ENCODE data around the gene UGT3A1. TPM values are rescaled to one million over a fixed set of nuclear protein-coding genes. Genes with fewer than 3 reads are reported as not detected.

The UGT3A1 gene
- total RNA-seq, 1 experiment from 2014 or later = not detected

DNA sequence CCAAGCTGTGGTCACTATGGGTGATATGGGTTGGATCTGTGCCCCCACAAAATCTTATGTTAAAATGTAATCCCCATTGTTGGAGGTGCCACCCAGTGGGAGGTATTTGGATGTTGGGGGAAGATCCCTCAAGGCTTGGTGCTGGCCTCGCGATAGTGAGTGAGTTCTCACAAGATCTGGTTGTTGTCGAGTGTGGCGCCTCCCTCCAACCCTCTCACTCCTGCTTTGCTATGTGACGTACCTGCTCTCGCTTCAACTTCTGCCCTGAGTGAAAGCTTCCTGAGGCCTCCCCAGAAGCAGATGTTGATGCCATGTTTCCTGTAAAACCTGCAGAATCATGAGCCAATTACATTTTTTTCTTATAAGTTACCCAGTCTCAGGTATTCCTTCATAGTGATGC lies 40.0 kb upstream of the UGT3A1 start:
- H3K4me3 Mint-ChIP-seq (ENCODE audit: low read depth, unreplicated experiment) = no peak overlapping the region
- no peaks in the 10 kb centered on the region for H3K27me3 Mint-ChIP-seq (ENCODE audit: unreplicated experiment)
- no peak overlapping the region for H3K27ac Mint-ChIP-seq (ENCODE audit: unreplicated experiment)

DNA sequence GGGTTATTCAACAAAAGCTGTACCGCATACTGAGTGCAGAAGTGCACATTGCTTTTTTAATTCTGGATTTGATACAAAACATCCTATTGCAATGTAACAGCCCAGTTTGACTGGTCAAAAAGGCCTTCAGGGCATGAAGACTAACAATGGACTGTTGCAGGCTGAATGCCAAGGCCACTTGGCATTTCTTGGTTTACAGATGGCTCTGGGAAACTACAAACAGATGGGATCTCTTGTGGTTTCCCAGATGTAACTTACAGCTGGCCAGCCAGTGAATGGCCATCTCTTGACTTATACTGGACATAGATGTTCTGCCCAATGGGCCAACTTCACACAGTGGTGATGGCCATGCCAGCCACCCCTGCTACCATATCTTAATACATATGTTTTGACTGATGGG lies 38.7 kb upstream of the UGT3A1 start:
- Mint-ChIP-seq H3K27ac (ENCODE audit: unreplicated experiment) (no peak overlapping the region), H3K36me3 (ENCODE audit: insufficient read depth, unreplicated experiment) (no peaks in the 10 kb centered on the region), H3K4me1 (ENCODE audit: low read depth, unreplicated experiment) (no peaks in the 10 kb centered on the region), H3K9me3 (ENCODE audit: low read depth, unreplicated experiment) (peaks cover 12% of the 10 kb centered on the region), H3K4me3 (ENCODE audit: low read depth, unreplicated experiment) (no peak overlapping the region), H3K27me3 (ENCODE audit: unreplicated experiment) (no peaks in the 10 kb centered on the region)
- BruUV-seq (replicated peaks) = no TSS peak
- no peak for DNase-seq
- CTCF ChIA-PET = no interaction called here
- TF ChIP-seq, protein P1, sequence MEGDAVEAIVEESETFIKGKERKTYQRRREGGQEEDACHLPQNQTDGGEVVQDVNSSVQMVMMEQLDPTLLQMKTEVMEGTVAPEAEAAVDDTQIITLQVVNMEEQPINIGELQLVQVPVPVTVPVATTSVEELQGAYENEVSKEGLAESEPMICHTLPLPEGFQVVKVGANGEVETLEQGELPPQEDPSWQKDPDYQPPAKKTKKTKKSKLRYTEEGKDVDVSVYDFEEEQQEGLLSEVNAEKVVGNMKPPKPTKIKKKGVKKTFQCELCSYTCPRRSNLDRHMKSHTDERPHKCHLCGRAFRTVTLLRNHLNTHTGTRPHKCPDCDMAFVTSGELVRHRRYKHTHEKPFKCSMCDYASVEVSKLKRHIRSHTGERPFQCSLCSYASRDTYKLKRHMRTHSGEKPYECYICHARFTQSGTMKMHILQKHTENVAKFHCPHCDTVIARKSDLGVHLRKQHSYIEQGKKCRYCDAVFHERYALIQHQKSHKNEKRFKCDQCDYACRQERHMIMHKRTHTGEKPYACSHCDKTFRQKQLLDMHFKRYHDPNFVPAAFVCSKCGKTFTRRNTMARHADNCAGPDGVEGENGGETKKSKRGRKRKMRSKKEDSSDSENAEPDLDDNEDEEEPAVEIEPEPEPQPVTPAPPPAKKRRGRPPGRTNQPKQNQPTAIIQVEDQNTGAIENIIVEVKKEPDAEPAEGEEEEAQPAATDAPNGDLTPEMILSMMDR (IDR thresholded peaks at IDR 0.05; ENCODE audit: unreplicated experiment) = no peak
- intact Hi-C loops (cut with micrococcal nuclease; ENCODE audit: unreplicated experiment) = no loop called here

More for the DNA sequence above, 40.0 kb upstream of the UGT3A1 start:
- H3K4me1 Mint-ChIP-seq (ENCODE audit: low read depth, unreplicated experiment) = no peaks in the 10 kb centered on the region
- BruUV-seq (replicated peaks) = no TSS peak
- intact Hi-C loops (cut with micrococcal nuclease; ENCODE audit: unreplicated experiment) = no loop called here
- TF ChIP-seq, protein P1 (IDR thresholded peaks at IDR 0.05; ENCODE audit: unreplicated experiment) = no peak
- no peaks in the 10 kb centered on the region for H3K36me3 Mint-ChIP-seq (ENCODE audit: insufficient read depth, unreplicated experiment)
- peaks cover 8% of the 10 kb centered on the region for H3K9me3 Mint-ChIP-seq (ENCODE audit: low read depth, unreplicated experiment)
- DNase-seq = no peak
- CTCF ChIA-PET = no interaction called here

DNA sequence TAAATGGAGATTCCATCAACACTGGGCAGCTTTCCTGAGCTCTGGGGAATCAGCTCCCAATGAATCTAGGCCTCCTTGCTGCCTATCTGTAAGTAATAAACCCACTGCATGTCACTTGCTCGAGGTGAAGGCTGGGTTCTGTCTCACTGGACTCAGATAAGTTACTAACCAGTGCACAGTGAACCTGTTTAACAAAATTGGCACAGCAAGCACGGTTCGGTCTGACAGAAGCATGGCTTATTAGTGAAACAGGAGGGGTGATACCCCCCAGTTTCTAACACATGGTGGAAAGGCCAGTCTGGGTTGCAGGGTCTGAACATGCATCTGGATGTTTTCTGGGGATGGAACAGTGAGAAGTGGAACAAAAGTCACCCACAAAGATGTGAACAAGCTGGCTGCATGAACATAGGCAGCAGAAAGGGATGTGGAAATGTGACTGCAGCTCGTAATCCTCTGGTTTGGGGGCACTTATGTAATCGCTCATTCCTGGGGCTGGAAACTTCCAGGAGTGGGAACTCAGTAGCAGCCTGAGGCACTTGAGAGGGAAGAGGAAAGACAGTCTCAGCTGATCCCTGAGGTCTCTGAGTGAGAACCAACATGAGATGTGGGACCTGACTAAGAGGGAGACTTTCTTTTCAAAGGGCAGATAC lies 37.8 kb upstream of the UGT3A1 start:
- BruUV-seq (replicated peaks) = no TSS peak
- TF ChIP-seq, protein P1 (IDR thresholded peaks at IDR 0.05; ENCODE audit: unreplicated experiment) = no peak
- intact Hi-C loops (cut with micrococcal nuclease; ENCODE audit: unreplicated experiment) = no loop called here
- Mint-ChIP-seq H3K27me3 (ENCODE audit: unreplicated experiment) (no peaks in the 10 kb centered on the region), H3K4me3 (ENCODE audit: low read depth, unreplicated experiment) (no peak overlapping the region), H3K36me3 (ENCODE audit: insufficient read depth, unreplicated experiment) (no peaks in the 10 kb centered on the region), H3K4me1 (ENCODE audit: low read depth, unreplicated experiment) (no peaks in the 10 kb centered on the region), H3K27ac (ENCODE audit: unreplicated experiment) (no peak overlapping the region), H3K9me3 (ENCODE audit: low read depth, unreplicated experiment) (peaks cover 16% of the 10 kb centered on the region)
- DNase-seq = no peak
- CTCF ChIA-PET = no interaction called here

DNA sequence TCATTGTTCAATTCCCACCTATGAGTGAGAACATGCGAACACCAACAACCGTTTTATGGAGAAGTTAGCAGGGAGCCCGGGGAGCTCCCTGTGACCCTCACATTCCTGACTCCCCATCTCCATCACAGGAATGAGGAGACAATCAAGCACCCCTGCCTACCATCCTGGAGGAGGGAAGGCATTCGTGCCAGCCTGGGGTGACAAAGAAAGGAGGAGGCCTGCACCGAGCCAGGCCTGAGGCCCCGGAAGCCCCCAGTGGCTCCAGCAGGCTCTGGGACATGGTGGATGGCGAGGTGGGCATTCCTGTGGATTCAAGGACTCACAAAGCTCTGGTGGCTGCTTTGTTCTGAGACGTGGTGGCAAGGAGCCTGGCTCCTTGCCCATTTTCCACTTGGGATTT lies 36.5 kb upstream of the UGT3A1 start:
- peaks cover 16% of the 10 kb centered on the region for H3K9me3 Mint-ChIP-seq (ENCODE audit: low read depth, unreplicated experiment)
- no TSS peak for BruUV-seq (replicated peaks)
- CTCF ChIA-PET = no interaction called here
- no peaks in the 10 kb centered on the region for H3K36me3 Mint-ChIP-seq (ENCODE audit: insufficient read depth, unreplicated experiment)
- H3K4me1 Mint-ChIP-seq (ENCODE audit: low read depth, unreplicated experiment) = no peaks in the 10 kb centered on the region
- no peak overlapping the region for H3K27ac Mint-ChIP-seq (ENCODE audit: unreplicated experiment)
- H3K4me3 Mint-ChIP-seq (ENCODE audit: low read depth, unreplicated experiment) = no peak overlapping the region
- no peak for DNase-seq
- no peaks in the 10 kb centered on the region for H3K27me3 Mint-ChIP-seq (ENCODE audit: unreplicated experiment)
- intact Hi-C loops (cut with micrococcal nuclease; ENCODE audit: unreplicated experiment) = no loop called here
- TF ChIP-seq, protein P1 (IDR thresholded peaks at IDR 0.05; ENCODE audit: unreplicated experiment) = no peak

All from Calu3 (cell line).